Gastroesophageal sphincter (tissue), 3 donors: Measurements from ENCODE around the gene LUC7L2.

ENCODE experiments used
- EP300 ChIP-seq: sonication (generic); formaldehyde crosslinking; IDR thresholded peaks from one replicate; pipeline ENCODE4 v1.6.1; 2017; ENCODE audit warnings: antibody characterized with exemption, mild to moderate bottlenecking
- POLR2A ChIP-seq, 2 donors: fragments of 450-650 bp; IDR thresholded peaks; one replicate each; pipeline ENCODE4 v1.6.1; 2017; ENCODE audit warnings: antibody characterized with exemption in 2 of 2, mild to moderate bottlenecking in 2 of 2, moderate library complexity in 1 of 2
- TF ChIP-seq, protein P1 (sequence below), 4 experiments: fragments of 200-600 bp in 2 of 4; fragments of 450-650 bp in 2 of 4; sonication (generic) in 1 of 4; IDR thresholded peaks; one replicate each; pipeline ENCODE4 v1.5.1; 2017 to 2019; ENCODE audit warnings: antibody characterized with exemption in 4 of 4, mild to moderate bottlenecking in 2 of 4, moderate library complexity in 2 of 4

DNA sequence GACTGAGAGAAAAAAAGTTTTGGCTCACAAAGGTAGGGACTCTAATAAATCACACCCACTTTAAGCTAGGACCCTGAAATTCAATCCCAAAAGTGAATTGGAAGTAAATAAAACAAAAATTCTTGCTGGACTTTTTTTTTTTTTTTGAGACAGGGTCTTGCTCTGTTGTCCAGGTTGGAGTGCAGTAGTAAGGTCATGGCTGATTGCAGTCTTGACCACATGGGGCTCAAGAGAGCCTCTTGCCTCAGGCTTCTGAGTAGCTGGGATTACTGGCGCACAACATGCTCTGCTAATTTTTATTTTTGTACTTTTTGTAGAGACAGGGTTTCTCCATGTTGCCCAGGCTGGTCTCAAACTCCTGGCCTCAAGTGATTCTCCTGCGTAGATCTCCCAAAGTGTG, 5.0 kb upstream of the LUC7L2 start:
- TF ChIP-seq POLR2A (IDR thresholded peaks at IDR 0.05) (no peak), EP300 (no peak)
- TF ChIP-seq, protein P1, sequence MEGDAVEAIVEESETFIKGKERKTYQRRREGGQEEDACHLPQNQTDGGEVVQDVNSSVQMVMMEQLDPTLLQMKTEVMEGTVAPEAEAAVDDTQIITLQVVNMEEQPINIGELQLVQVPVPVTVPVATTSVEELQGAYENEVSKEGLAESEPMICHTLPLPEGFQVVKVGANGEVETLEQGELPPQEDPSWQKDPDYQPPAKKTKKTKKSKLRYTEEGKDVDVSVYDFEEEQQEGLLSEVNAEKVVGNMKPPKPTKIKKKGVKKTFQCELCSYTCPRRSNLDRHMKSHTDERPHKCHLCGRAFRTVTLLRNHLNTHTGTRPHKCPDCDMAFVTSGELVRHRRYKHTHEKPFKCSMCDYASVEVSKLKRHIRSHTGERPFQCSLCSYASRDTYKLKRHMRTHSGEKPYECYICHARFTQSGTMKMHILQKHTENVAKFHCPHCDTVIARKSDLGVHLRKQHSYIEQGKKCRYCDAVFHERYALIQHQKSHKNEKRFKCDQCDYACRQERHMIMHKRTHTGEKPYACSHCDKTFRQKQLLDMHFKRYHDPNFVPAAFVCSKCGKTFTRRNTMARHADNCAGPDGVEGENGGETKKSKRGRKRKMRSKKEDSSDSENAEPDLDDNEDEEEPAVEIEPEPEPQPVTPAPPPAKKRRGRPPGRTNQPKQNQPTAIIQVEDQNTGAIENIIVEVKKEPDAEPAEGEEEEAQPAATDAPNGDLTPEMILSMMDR (IDR thresholded peaks at IDR 0.05): no peak
